Measurements from ENCODE around the gene WASHC2C.
"Not testable (repeated sequence)": the region's sequence is repeated elsewhere in the genome, so short reads cannot be mapped to it uniquely, and the experiment has no call there.

Gene WASHC2C

DNA sequence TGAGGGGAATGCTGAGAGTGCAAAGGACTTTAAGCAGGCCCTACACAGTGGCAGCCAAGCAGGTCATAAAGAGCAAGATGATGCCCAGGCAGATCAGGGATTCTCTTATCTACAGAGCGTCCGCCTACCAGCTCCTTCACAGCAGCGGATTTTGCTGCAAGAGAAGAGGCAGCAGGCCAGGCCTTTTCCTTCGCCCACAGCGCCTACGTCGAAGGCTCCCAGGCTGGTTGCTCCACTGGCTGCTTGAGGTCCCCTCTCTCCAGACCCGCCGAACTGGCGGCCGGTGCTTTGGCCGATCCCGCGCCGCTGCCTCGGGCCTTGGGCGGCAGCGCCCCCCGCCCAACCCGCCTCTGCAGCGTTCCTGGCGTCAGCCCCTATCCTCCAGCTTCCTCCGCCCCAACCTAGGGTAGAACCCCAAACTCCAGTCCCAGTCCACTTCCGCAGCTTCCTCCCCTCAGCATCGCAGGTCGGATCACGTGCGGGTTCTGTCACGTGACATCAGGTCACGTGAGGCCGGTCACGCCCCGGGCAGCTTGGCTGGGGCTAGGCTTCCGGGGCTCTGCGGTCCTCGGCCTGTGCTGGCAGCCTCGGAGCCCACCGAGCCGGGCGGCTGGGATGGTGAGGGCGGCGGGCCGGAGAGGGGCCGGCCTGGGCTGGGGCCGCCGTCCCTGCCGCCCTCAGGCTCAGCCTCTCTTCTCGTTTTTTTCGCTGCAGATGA, at the start of gene WASHC2C:
WASHC2C (plus strand) TSS at position 564 of the 718 bp plus-strand sequence; CDS start at position 616, 52 bp downstream.
- DNase-seq, result peak; percentile 43 to 47

DNA sequence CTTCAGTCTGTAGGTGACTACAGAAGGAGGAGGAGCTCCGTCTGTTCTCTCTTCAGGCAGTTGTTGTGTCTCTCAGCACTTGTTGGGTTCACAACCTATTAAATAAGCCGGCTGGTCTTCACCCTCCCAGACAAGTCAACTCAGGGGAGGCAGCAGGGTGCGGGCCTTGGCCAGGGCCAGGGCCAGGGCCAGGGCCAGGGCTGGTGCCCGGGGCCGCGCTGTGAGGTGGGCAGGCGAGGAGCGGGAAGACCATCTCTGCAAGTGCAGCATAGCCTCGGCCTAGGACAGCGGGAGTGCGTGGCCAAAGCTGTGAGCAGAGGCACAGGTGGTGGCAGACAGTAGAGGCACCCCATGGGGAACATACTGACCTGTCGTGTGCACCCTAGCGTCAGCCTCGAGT, 48.6 kb upstream of the WASHC2C start:
- not testable (repeated sequence) for DNase-seq

GRCh38 chr10:45710200-45710796, 16.8 kb upstream of the WASHC2C start:
- not testable (repeated sequence) for DNase-seq

GRCh38 chr10:45711223-45711622, 15.8 kb upstream of the WASHC2C start:
- DNase-seq, result not testable (repeated sequence)

DNA sequence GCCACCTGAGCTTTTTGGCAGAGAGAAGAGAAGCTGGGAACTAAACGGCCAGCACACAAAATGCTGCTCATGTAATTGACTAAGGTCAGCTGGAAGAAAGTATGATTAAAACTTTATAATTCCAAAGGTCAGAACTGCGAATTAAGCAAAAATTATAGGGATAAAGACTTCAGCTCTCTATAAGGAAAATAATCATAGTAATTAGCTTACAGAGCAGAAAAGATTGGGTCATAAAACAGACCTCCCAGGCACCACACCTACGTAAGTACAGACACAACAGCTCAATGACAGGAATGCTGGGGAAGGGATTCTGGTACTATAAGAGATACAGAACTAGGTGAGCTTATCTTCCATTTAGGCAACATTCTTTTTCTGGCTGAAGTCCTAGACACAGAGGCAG, 10.0 kb upstream of the WASHC2C start:
- DNase-seq, result not testable (repeated sequence)

DNA sequence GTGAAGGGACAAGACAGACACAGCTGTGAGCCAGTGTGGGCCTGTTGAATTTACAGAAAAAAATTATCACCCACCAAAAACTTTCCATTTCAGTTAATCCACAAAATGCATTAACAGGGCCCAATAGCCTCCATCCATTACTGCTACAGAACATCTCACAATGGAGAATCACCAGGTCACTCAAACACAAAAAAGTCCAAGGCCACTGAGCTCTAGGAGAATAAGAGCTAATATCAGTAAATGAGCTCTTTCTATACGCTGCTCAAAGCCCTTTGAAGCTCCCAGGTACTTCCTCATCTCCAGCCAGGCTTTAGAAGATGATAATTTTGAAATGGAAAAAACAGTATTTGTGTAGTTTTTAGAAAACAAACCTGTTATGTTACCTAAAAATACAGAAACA, 9.4 kb upstream of the WASHC2C start:
- DNase-seq, result not testable (repeated sequence)

GRCh38 chr10:45721503-45721902, 5.6 kb upstream of the WASHC2C start:
- not testable (repeated sequence) for DNase-seq

GRCh38 chr10:45723851-45724250, 3.2 kb upstream of the WASHC2C start:
- DNase-seq, result not testable (repeated sequence)

GRCh38 chr10:45727421-45727965, 427 bp downstream of the WASHC2C start:
- DNase-seq, result not testable (repeated sequence)

DNA sequence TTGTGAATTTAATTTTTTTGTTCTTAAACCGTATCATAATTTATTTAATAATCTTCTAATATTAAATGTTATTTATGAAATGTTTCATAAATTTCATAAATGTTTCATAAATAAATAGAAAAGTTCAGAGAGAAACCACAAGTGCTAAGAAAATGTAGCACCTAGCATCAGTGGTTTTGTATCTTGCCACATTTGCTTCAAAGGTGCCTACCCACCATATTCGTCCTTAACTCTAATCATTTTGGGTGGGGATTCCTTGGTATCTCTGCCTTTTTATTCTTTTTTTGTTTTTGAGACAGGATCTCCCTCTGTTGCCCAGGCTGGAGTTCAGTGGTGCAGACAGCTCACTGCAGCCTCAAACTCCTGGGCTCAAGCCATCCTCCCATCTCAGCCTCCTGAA, 7.4 kb downstream of the WASHC2C start:
- not testable (repeated sequence) for DNase-seq

GRCh38 chr10:45734867-45735266, 7.8 kb downstream of the WASHC2C start:
- not testable (repeated sequence) for DNase-seq

- DNase-seq, result not testable (repeated sequence)
These were observed 14.5 kb downstream of the WASHC2C start for GRCh38 chr10:45741559-45741958.

DNA sequence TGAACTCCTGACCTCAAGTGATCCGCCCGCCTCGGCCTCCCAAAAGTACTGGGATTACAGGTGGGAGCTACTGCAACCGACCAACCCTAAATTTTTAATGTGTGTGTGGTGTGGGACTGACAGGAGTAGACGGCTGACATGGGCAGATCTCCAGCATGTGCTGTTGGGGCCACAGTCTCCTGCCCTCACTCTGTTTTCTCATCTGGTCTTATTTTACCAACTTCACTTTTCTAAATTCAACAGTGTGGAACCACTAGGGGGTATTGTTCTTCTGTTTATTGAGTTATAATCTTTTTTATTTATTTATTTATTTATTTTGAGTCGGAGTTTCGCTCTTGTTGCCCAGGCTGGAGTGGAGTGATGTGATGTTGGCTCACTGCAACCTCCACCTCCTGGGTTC, 14.9 kb downstream of the WASHC2C start:
- not testable (repeated sequence) for DNase-seq

DNA sequence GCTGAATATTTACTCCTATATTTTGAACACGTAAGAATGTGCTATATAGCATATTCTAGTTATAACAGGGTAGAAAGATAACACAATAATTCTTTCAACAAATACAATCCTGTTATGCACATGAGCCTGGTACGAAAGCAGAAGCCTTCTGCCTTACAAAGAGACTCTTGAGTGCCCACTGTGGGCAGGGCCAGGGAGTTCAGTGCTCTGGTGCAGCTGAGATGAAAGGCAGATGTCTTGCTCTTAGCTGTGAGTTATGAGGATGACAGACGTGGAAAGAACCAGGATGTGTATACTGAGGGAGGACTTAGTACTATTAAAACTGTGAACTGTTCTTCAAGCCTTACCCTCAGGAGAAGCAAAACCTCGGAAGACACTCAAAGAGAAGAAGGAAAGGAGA, 24.1 kb downstream of the WASHC2C start:
- not testable (repeated sequence) for DNase-seq

GRCh38 chr10:45752210-45752609, 25.1 kb downstream of the WASHC2C start:
- not testable (repeated sequence) for DNase-seq

GRCh38 chr10:45753979-45754495, 27.0 kb downstream of the WASHC2C start:
- not testable (repeated sequence) for DNase-seq

DNA sequence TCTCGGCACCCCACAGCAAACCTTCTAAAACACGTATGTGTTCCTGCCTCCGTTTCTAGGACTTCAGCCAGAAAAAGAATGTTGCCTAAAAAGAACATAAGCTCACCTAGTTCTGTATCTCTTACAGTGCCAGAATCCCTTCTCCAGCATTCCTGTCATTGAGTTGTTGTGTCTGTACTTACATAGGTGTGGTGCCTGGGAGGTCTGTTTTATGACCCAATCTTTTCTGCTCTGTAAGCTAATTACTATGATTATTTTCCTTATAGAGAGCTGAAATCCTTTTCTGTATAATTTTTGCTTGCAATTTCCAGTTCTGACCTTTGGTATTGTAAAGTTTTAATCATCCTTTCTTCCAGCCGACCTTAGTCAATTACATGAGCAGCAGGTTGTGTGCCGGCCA, 28.0 kb downstream of the WASHC2C start:
- DNase-seq, result not testable (repeated sequence)

DNA sequence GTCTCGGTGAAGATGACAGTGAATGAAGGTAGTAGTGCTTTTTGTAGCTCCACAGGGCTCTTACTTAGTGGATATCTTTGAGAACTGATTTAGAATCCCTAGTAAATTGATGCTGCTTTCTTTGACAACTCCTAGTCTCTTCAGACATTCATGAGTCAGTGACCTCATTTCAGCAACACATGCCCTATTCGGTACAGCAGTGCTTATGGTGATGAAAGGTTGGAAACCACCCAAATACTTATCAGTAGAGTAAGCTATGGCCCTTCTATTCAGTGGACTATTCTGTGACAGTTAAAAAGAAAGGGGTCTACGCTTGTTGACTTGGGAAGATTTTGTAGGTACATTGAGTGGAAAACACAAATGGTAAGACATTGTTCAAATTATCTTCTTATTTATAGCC, 29.0 kb downstream of the WASHC2C start:
- not testable (repeated sequence) for DNase-seq

GRCh38 chr10:45757661-45758396, 30.8 kb downstream of the WASHC2C start:
- not testable (repeated sequence) for DNase-seq

GRCh38 chr10:45761622-45762021, 34.6 kb downstream of the WASHC2C start:
- DNase-seq, result not testable (repeated sequence)

DNA sequence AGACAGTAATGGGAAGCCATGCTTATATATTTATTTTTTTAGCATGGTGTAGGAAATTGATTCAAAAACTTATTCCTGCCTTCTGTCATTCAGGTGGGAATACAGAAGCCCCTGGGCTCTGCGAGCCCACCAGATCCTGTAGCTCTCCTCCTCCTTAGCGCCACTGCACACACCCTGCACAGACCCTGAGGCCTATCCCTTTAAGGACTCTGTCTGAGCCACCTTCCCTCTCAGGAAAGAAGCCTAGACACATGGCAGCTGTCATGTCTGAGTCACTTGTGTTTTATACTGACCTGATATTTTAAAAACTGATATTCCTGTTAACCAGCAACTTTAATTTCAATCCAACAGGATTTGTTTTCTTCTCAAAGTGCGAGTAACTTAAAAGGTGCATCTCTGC, 36.0 kb downstream of the WASHC2C start:
- not testable (repeated sequence) for DNase-seq

GRCh38 chr10:45768334-45768733, 41.3 kb downstream of the WASHC2C start:
- not testable (repeated sequence) for DNase-seq
